DMS53 treated with DMSO at 0.1 percent for 48 hours (cell line): Measurements from ENCODE around the gene CALB2.

Experiments
- DNase-seq: peaks from one replicate; lab custom pipeline; 2025; ENCODE audit not compliant: unreplicated experiment; lab: John Stamatoyannopoulos, UW

Gene CALB2

DNA sequence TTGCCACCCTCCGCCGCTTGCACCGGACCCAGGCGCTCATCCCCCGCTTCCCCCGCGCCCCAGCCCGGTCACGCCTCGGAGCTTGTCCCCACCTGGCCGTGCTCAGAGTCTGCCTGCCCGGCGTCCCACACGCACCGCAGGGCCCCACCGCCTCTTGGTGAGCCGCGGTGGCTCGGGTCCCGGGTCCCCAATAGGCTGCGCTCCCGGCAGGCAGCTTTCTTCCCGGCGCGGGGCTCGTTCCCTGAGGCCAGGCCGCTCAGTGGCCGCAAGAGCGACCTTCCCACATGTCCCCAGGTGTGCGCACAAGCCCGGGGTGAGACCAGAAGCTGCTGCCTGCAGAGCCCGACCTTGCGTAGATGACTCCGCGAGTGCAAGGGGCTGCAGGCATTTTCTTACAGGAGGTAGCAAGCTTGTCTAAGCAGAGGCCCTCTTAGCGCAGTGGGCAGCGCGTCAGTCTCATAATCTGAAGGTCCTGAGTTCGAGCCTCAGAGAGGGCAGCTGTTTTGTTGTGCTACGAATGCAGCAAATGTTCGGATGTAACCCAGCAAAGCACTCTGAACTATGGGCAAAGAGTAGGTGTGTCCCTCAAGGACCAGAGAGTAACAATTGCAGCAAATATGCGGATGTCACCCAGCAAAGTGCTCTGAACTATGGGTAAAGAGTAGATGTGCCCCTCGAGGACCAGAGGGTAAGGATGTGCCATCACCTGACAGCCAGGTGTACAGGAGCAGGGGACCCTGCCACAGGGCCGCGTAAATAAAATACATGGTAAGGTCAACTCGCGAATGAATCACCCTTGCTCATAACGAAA is 67.8 kb downstream of the CALB2 start:
- peak; percentile 88 for DNase-seq

DNA sequence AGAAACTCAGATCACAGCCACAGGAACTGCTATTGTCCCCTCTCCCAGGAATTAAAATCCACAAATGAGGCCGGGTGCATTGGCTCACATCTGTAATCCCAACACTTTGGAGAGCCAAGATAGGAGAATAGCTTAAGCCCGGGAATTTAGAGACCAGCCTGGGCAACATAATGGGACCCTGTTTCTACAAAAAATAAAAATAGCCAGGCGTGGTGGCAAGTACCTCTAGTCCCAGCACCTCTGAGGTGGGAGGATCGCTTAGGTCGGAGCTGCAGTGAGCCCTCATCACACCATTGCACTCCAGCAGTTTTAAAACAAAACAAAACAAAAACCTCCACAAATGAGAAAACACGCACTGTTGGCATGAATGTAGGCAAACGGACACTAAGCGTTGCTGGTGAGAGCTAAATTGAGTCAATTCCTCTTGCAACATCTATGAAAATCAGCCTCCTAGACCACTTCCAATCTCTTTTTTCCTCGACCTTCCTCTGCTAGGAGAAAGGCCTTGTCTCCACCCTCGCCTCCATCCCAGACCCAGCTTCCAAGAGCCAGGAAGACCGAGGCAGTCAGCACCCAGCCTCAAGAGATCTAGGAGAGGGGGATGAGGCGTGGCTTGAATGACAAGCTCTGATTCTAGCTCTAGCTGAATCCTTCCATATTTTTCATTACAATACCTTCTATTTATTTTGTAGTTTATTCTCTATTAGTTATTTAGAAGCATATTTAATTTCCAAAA is 68.5 kb downstream of the CALB2 start:
- DNase-seq = no peak

DNA sequence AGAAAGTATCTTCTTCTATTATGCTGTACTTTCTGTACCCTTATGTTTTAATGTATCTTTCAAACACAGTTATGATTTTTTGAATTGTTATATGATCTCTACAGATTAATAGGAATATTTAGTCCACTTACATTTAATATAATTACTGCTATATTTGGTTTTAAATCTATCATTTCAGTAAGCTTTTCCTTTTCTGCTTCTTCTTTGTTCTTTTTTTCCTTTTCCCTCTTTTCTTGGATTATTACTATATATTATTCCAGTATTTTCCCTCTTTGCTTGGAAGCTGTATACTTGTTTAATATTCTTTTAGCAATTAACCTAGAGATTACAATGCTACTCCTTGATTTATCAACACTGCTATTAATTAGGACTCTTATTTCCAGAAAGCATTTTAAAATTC is 69.9 kb downstream of the CALB2 start:
- DNase-seq = no peak

DNA sequence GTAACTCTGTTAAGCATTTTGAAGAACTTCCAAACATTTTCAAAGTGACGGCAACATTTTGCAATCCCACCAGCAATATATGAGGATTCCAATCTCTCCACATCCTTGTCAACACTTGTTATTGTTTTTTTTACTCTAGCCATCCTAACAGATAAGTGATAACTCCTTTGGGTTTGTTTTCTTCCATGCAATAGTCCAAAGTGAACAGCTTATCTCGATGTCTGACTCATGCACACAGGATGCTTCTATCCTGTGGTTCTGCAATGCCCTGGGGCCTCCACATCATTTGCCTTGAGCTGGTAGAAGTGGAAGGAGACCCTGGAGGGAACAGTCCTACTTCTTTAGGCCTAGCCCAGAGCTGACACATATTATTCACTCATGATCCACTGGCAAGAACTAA is 70.4 kb downstream of the CALB2 start:
- DNase-seq = no peak

DNA sequence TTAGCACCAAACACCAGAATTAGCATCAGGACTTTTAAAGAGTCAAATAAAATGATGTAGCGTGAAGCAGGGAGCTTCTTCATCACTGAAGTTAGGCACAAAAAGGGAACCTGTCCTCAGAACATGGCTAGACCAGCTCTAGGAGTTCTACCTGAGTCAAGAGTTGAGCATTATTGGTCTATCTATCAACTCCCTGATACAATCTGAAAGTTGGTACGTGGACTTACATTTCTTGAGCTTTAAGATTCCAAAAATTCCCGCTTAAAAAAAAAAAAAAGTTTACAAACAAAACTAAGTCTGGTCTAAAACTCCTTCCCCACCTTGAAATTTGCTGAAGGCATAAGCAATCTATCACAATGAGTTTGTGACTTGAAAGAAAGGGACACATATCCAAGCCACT is 71.1 kb downstream of the CALB2 start:
- no peak for DNase-seq

DNA sequence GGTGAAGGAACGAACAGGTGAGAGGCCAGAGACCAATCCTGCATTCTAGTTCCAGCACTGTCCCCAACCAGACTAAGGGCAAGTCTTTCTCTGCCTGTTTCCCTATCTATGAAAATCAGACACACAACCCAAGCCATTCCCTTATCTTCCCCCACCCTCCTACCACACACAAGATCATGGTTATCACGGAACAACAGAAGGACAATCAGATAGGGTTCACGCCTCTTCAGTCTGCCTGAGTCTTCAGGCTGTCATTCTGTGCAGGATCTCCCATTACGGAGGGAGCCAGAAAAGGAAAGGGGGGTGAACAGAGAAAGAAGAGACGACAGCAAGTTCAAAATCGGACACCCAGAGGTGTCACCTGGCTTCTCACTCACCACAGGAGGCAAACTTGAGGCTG is 72.2 kb downstream of the CALB2 start:
- DNase-seq = no peak

DNA sequence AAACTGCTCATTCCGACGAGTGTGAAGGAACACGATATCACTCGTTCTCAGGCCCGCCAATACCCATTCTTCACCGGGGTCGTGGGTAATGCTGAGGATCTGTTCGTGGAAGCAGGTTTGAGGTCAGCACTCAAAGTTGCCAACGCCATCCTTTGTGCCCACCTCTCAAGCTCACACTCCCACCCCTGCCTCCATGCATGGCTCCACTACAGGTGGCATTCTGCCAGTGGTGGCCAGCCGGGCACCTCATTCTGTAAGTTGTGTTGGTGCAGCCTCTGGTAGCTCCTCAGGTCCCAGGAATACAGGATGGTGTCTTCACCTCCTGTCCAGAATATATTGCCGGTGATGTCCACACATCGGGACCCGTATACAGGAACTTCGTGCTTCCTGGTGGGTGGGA is 72.7 kb downstream of the CALB2 start:
- DNase-seq = no peak

DNA sequence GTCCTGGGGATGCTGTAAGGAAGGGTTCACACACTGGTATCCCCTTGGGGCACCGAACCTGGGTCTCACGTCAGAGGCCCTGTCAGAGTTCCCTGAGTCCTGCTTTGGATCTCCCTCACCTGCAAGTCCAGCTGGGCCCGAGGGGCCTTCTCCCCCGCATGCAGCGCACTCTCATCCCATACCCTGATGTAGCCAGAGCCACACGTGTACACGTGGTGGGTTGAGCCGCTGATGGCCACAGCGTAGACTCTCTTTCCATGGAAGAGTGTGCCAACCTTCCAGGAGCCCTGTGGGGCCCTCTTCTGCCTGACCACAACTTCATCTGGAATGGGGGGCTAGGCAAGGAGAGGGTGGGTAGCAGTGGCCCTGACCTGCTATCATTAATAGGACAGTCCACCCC is 73.5 kb downstream of the CALB2 start:
- no peak for DNase-seq

DNA sequence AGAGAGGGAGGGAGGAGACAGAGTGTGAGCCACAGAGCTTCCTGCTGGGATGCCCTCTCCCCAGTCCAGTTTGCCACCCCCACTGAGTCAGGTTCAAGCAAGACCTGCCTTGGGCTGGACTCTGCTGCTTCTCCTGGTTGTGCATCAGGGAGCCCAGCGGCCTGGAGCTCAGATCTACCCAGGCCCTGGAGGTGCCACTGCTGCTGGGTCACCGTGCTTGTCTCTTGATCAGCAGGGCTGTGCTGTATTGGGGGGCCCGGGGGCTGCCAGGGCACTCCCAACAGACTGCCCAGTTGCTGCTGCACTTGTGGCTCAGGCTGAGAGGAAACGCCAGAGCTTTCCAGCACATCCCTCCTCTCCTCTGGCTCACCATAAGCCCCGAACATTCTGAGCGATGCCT is 74.4 kb downstream of the CALB2 start:
- no peak for DNase-seq

DNA sequence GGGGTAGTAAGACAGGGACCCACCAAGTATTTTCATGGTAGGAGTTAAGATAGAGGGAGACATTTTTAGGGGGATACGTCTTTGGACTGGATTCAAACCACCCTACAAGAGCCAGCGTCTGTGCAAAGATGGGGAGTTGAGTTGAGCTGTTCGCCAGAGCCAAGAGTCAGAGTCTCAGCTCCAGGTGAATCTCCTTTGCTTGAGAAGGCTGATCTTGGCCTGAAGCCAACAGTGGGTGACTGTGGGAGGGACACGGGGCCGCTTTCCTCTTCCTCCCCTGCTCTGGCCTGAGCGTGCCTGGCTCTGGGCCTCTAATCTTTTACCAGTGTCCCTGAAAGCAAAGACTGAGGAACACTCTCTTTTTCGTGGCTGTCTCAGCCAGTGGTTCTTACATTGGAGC is 78.0 kb downstream of the CALB2 start:
- no peak for DNase-seq

DNA sequence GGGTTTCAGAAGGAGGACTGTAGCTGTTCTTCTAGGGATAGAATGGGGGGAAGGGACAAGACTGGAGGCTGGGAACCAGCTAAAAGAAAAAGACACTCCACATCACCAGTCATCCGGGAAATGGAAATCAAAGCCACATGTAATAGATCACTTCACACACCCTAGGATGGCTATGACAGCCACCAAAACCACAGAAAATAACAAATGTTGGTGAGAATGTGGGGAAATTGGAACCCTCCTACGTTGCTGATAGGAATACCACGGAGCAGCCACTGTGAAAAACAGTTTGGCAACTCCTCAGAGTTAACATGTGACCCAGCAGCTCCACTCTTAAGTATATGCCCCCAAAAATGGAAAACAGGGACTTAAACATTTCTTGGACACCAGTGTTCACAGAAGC is 81.0 kb downstream of the CALB2 start:
- no peak for DNase-seq
